HG02588 (cell line): ENCODE results near the gene ATP4B.

ENCODE experiments used
- ATAC-seq: cut with Tn5 transposase; IDR thresholded peaks from one replicate; pipeline ENCODE4 v1.9.1; 2021; ENCODE audit warnings: mild to moderate bottlenecking, moderate library complexity; ENCODE audit not compliant: unreplicated experiment

ATP4B gene

DNA sequence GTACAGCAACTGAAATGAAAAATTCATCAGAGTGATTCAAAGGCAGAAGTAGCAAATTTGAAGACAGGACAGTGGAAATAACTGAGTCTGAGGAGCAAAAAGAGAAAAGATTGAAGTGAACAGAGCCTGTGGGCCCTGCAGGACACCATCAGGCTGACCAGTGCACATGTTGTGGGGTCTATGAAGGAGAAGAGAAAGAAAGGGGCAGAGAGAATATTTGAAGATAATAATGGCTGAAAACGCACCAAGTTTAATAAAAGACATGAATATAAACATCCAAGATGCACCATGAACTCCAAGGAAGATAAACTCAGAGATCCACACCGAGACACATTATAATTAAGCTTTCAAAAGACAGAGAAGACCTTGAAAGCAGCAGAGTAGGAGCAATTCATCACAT, 15.4 kb downstream of the ATP4B start:
- no peak for ATAC-seq

DNA sequence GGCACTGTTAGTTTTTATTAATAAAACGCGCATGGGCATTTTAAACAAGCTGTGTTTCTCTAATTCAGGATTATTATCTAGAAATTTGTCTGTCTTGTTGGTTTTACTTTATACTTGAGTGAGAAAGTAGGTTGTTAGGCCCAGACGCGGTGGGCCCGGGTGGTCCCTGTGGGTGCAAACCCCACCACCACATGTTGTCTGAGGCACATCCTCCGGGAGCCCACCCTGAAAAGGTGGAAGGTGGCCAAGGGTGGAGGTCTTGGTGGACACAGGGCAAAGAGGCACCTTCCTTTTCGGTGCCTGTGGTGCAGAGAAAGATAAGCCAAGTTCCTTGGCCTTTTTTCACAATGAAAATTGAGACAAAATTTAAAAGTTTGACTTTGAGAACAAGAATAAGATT, 16.6 kb downstream of the ATP4B start:
- no peak for ATAC-seq

DNA sequence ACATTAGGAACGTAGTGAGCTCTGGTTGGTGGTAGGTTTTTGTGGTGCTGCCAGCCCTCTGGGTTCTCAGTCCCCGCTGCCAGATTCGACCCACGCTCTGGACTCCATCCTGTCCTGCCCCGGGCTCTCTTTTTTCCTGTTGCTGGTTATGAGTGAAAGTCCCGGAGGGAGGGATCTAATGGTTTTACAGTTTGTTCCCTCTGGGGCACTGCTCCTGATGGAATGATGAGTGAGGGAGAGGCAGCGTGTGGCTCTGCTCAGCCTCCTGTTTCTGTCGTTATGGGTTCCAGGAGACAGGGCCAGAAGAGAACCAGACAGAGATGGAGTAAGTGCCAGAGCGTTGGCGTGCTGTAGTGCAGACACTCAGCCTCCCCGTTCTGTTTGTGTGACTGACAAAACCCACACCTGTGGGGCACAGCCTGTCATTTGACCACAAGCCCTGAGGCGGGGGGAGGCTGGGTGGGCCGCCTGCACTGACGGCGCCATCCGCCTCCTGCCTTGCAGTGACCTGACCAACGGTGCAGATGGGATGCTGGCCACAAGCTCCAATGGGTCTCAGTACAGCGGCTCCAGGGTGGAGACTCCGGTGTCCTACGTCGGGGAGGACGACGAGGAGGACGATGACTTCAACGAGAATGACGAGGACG, 18.3 kb downstream of the ATP4B start:
- no peak for ATAC-seq

DNA sequence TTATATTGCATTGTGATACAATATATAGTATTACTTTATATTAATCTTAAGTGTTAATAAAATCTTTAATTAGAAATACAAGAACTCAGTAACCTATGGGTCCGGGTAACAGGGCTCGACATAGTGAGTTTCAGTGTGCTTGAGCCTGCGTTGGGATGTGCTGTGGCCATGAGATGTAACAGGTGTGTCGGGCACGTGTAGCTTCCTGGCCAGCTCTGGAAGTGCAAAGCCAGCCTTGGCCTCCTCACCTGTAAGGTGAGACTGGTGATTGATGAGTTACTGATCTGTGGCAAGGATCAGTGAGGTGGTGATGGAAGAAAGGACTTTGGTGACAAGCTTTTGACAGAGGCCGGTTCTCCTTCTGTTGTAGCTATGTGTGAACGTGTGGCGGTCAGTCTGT, 19.2 kb downstream of the ATP4B start:
- ATAC-seq: no peak

DNA sequence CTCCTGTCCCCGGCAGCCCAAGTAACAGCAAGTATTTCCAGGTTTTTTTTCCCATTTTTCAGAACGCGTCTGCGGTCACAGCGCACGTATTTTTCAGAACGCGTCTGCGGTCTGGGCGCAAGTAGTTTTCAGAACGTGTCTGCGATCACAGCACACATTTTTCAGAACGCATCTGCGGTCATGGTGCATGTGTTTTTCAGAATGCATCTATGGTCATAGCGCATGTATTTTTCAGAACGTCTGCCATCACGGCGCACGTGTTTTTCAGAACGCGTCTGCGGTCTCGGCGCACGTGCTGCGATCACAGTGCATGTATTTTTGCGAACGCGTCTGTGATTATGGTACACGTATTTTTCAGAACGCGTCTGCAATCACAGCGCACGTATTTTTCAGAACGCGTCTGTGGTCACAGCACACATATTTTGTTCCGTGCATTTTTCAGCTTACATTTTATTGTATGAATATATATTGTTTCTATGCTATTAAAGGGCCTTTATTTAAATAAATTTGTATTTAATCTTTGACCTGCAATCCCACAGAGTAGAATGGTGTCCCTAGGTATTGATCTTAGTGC, 19.7 kb downstream of the ATP4B start:
- ATAC-seq: no peak

DNA sequence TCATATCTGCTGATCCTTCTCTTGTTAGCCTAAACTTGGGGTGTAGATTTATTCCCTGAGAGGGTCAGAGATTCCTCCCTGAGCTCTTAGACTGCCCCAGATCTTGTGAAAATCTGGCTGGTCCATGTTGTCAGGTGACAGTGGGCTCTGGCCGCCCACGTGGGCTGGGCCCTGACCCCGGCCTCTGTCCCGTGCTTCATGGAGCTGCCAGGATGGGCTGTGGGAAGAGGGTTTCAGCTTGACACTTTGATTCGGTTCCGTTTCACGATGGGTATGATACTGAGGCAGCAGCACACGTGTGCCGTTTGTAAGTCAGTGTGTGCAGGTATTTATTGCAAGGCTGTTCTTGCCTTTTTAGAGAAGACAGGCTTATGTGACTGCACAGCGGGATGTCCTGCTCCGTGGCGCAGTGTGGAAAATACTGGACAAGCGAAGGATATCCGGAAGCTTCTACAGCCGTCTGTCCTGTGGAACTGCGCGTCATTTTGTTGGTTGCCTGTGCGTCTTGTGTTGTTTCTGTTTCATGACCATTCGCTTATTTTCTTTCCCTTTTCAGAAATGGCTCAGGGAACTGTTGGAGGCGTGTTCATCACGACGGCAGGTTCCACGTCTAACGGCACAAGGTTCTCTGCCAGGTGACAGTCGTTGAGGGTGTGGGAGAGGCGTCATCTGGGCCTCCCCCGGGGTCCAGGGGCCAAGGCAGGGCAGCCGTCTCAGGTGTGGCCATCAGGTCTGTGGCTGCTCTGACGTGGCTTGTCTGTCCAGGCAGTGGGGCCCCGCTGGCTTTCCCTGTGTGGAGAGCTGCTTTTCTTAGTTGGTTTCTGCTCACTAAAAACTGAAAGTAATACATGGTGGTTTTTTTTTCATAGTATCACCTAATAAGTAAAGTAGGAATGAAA, 20.5 kb downstream of the ATP4B start:
- no peak for ATAC-seq

DNA sequence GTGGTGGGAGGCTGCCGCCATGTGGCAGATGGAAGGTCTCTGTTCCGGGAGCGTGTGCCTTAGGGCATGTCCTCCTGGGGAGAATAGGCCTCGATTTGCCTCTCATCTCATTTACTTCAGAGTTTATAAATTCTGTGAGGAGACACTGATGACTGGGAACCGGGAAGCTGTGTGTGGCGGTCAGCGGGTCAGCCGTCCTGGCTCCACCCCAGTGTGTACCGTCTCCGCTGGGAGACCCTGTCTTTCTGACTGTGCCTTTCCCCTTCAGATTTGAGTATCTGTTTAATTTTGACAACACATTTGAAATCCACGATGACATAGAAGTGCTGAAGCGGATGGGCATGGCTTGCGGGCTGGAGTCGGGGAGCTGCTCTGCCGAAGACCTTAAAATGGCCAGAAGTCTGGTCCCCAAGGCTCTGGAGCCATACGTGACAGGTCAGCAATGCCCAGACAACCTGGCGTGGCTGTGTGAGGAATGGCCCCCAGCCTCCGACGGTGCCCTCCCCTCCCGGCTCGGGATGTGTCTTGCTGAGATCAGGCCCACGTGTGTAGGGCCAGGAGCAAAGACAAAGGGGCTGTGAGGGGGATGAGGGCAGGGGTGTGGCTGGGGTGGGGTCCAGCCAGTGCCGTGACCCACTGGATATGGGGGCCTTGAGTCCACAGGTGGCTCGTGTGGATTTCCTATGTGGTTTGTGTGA, 21.6 kb downstream of the ATP4B start:
- ATAC-seq: no peak

DNA sequence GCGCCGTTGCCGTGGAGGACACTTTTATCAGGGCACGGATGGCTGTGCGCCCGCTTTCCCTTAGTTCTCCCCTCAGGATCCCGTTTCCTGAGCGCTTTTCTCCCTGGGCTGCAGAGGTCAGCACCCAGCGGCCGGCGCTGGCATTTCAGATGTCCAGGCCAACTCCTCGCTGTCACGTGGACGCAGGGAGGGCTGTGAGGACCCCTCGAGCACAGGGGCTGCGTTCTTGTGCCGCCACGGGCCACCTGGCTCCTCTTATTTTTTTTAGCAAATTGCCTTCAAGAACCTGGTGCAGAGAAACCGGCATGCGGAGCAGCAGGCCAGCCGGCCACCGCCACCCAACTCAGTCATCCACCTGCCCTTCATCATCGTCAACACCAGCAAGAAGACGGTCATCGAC, 22.3 kb downstream of the ATP4B start:
- ATAC-seq: no peak

DNA sequence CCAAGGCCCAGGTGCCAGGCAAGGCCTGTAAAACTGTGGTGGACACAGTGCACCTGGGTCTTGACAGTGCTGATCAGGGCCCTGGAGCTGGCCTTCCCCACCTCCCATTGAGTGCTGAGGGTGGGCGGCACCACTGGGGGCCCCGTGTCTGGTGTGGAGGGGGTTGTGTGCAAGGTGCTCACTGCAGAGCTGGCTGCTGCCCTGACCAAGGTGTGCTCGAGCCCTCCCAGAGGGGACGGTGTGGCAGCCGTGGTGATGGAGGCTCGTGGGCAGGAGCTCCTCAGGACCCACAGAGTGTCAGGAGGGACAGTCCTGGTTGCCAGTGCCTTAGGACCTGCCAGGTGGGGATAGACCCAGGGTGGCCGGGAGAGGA, 23.0 kb downstream of the ATP4B start:
- ATAC-seq: no peak

DNA sequence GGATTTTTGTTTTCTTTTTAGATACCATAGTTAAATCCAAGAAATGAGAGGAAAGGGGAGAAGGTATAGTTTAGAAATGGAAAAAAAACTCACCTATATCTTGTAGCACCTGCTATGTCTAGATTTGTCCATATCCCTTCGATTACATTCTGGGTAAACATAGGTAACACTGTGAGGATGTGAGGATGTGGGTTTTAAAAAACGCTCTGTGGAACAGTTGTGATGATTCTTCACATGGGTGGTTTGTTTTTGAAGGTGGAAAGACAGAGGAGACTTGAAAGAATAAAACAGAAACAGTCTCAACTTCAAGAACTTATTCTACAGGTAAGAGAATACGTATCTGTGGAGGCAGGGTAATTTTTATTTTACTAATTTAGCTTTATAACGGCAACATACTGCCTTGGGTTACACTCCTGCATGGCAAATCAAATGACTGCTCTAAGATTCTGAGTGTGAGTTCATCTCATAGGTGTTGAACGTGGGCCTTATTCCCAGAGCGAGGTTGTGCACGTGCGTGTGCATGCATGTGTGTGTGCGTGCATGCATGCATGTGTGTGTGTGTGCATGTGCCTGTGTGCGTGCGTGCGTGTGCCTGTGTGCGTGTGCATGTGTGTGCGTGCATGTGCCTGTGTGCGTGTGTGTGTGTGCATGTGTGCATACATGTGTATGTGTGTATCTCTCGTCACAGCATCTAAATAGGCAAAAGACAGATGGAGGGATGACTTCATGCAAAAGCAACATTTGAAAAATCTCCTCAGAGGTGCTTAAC, 23.5 kb downstream of the ATP4B start:
- no peak for ATAC-seq

DNA sequence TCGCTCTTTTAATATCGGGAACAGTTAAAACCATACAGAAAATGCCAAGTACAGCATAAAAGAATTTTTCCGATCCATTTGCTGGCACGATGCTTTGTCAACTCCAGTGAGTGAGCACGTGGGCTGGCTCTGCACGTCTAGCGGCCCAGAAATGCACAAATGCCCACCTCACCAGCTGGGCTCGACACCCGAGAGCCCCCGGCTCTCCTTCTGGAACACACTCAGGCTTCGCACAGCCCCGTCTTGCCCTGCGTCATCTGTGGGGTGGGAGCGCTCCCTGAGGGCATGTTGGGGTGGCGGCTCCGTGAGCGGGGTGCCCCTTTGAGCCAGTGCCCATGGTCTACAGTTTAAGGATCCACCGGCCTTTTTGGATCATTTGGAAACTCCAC, 24.5 kb downstream of the ATP4B start:
- ATAC-seq: no peak

DNA sequence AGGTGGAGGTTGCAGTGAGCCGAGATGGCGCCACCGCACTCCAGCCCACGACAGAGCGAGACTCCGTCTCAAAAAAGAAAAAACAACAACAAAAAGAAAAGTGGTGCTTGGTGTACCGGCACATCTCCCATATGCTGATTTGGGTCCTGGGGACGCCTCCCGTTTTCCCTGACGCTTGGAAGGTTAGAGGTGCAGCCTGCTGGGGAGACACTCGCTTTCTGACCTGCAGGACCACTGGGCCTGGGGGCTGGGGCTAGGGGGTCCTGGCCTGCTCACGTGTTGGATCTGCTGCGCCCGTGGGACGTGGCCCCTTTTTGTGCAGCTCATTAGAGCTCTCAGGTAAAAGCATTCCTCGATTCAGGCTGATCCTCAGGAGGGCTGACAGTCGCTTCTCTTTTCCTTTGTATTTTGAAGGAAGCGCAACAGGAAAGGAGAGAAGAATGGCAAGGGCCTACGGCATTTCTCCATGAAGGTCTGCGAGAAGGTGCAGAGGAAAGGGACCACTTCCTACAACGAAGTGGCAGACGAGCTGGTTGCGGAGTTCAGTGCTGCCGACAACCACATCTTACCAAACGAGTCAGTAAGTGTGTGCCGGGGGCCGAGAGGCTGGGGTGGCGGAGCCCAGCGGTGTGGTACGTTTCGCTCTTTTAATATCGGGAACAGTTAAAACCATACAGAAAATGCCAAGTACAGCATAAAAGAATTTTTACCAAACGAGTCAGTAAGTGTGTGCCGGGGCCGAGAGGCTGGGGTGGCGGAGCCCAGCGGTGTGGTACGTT, 25.1 kb downstream of the ATP4B start:
- ATAC-seq: no peak

DNA sequence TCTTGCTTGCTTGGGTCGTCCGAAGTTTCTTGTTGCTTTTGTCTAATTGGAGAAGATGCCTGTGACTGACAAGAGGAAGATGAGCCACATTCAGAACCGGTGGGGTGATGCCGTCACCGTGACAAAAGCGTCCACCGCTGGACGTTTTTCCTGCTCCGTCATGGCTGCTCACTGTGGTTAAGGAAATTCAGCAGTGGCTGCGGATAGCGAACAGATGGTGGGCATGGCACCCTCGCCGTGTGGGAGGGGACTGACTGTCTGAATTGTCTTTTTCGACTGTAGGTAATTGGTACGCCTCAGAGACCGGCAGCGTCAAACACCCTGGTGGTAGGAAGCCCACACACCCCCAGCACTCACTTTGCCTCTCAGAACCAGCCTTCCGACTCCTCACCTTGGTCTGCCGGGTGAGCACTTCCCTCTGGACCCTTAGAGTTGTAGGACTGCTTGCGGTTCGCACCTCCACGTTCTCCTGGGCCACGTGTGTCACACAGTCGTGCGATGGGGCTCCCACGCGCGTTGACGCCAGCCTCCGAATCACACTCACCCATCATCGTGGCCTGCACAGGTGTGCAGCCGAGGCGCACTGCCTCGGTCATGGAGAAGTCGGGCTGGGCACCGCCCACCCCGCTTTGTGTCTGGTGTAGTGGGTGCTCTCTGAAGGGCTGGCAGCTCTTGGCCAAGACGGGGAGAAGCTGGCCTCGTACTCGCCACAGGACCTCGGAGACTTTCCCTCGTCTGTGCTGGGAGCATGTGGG, 26.5 kb downstream of the ATP4B start:
- no peak for ATAC-seq

DNA sequence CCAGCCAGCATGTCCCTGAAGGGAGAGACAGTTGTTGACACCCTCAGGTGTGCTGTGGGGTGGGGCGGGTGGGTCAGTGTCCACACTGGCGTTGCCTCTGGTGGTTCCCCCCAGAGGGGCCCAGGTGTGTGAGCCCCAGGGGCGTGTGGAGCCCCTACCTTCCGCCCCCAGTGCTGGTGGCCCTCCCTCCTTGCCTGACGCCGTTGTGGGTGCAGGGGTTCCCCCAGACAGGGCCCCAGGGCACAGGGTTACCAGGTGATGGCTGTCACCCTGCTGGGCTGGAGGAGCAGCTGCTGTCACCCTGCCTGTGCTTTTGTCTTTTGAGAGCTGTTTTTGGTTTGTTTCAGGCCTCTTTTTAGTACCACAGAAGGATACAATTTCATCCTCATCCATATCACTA, 27.2 kb downstream of the ATP4B start:
- ATAC-seq: no peak

DNA sequence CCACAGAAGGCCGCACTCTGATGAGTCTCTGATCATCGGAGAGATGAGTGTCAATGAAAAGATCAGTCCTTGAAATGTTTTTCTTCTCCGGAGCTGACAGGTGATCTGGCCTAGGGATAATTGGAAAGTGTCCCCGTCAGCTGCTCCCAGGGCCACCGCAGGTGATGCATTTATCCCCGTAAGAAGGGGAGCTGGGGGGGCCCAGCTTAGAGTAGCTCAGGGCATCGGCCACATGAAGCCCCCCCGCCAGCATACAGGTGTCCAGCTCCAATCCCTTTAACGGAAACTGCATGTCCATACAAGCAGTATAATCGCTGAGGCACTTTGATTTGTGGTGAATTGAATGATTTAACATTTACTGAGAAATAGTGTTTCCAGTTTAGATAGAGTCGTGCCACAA, 27.7 kb downstream of the ATP4B start:
- no peak for ATAC-seq

DNA sequence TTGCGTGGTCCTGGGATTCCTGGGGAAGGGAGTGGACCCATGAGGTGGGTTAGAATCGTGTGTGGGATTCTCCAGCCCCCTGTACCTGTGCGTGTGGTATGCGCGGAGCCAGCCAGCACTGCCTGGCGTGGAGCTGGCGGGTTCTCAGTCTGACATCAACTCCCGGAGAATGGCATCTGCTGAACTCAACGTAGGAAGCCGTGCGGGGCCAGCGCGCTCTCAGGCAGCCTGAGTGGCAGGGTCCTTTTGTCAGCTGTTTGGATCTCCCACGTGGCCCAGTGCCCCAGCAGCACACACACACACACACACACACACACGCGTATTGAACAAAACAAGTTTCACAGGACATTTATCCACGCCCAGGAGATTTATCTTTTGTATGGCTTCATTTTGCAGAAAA, 28.1 kb downstream of the ATP4B start:
- ATAC-seq: no peak

DNA sequence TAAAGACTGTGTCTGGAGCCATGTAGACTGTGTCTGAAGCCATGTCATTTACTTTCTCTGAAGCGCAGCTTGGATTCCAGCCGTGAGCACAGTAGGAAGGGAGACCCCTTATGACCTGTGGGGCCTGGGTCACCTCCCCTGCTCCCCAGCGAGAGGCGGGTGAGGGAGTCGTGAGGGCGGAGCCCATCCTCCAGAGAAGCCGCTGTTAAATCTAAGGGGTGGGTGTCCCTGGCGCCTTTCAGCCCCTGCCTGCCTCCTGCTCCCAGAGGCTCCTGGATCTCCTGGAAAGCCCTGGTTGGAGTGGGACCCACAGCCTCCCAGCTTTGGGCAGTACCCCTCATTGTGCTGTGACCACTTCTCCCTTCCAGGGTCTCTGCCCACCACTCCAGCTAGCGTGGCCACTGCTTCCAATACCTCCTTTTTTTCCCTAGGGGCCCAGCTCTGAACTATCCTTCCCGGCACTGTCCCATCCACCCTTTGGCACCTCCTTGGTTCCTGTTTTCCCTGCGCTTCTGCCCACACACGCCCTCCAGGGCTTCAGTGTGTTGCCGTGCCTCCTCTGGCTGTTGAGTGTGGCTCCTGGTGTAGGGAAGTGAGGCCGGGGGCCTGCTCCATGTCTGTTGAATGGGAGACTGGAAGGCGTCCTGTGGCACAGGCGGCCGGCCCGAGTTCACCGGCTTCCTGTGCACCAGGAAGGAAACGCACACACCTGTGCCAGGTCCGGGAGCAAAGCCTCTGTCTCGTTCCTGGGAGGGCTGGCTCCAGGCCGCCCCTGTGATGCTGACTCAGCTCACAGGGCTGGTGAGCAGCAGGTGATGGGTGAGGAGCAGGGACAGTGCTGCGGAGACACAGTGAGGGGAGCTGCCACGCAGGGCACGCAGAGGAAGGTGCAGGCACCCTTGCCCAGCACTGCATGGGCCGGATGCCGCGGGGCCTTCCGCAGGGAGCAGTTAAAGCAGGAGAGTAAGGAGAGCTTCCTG, 29.4 kb downstream of the ATP4B start:
- ATAC-seq: no peak

DNA sequence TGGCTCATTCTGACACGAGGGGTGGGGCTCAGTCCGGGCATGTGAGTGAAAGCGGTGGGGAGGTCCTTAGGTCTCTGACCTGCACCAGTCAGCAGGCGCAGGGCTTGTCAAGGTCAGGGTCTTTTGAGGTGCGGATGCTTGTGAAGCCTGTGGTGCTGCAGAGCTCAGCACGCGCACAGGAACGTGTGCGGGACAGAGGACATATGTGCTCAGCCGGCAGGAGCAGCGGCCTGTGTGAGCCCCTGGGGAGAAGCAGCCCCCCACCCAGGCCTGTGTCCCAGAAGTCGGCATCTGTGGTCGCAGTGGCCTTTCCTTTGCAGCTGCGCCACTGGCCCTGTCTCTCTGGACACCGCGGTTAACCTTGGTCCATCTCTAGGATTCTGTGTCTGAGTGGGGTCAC, 30.9 kb downstream of the ATP4B start:
- no peak for ATAC-seq
